ENCODE measurements around the gene GPR162.

The GPR162 gene

DNA sequence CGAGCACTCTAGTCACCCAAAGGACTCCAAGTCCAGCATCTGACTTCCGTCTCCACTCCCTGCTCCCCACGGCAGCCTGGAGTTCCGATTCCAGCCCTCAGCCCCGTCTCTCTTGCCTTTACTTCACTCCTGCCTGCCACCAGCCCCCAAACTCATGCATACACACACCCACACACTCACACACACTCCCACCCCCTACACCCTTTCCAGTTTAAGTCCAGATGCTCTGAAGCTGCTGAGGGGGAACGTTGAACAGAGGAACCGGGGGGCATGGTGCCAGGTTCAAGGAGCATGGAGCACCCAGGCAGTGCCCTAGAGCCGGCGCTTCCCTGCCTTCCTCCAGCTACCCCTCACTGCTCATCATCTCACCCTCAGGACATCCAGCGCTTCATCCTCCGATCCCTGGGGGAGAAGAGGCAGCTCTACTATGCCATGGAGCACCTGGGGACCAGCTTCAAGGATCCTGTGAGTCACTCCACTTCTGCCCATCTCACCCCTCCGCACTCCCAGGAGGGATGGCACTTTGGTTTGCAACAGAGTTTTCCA, 9.9 kb downstream of the GPR162 start:
- no peak for DNase-seq (ENCODE audit: low read depth)
- no peak overlapping the region for H3K4me3 ChIP-seq (ENCODE audit: low read depth, low read length)
- TF ChIP-seq CTCF (IDR thresholded peaks at IDR 0.05; ENCODE audit: low read depth, low read length, missing control alignments), result no peak

GRCh38 chr12:6832125-6832524, 10.5 kb downstream of the GPR162 start:
- no peak for TF ChIP-seq CTCF (IDR thresholded peaks at IDR 0.05; ENCODE audit: low read depth, low read length, missing control alignments)
- H3K4me3 ChIP-seq (ENCODE audit: low read depth, low read length), result no peak overlapping the region
- DNase-seq (ENCODE audit: low read depth), result no peak

DNA sequence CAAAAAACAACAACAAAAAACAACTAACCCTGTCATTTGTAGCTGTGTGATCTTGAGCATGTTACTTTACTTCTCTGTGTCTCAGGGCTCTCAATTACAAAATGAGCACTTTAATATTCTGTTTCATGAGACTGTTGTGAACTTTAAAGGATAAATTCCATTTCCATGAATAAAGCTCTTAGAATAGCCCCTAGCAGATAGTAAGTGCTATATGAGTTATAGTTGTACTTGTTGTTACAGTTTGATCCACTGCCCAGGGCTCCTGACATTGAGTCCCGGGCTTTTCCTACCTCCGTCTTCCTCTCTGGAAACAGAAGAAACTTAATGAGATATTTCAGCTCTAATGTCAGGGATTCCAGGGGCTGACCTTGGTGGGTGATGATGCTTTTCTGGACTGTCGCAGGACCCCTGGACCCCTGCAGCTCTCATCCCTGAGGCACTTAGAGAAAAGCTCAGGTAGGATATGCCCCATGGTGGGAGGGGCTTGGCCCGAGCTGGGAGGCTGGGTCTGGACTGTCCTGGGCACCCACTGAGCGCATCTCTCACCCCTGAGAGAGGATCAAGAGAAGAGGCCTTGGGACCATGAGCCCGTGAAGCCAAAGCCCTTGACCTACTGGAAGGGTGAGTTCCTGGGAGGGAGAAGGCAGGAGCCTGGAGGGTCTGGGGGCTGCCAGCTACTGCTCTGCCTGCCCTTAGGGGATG, 11.7 kb downstream of the GPR162 start:
- no peak for TF ChIP-seq CTCF (IDR thresholded peaks at IDR 0.05; ENCODE audit: low read depth, low read length, missing control alignments)
- no peak for DNase-seq (ENCODE audit: low read depth)
- no peak overlapping the region for H3K4me3 ChIP-seq (ENCODE audit: low read depth, low read length)

GRCh38 chr12:6834254-6834653, 12.6 kb downstream of the GPR162 start:
- no peak for DNase-seq (ENCODE audit: low read depth)
- TF ChIP-seq CTCF (IDR thresholded peaks at IDR 0.05; ENCODE audit: low read depth, low read length, missing control alignments), result no peak
- H3K4me3 ChIP-seq (ENCODE audit: low read depth, low read length), result no peak overlapping the region

DNA sequence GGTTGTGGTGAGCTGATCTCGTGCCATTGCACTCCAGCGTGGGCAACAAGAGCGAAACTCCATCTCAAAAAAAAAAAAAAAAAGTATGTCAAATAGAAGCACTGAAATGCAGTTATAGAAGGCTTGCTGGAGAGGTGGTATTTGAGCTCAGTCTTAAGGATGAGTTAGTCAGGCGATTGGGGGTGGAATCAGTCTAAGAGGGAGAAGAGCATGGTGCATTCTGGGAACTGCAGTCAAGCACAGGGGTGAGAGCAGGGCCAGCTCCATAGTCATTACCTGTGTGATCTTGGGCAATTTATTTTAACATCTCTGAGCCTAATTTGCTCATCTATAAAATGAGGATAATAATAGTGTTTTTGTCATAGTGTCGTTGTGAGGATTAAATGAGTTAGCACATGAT, 13.3 kb downstream of the GPR162 start:
- H3K4me3 ChIP-seq (ENCODE audit: low read depth, low read length), result no peak overlapping the region
- no peak for DNase-seq (ENCODE audit: low read depth)
- no peak for TF ChIP-seq CTCF (IDR thresholded peaks at IDR 0.05; ENCODE audit: low read depth, low read length, missing control alignments)

GRCh38 chr12:6836851-6837250, 15.2 kb downstream of the GPR162 start:
- no peak for DNase-seq (ENCODE audit: low read depth)
- no peak for TF ChIP-seq CTCF (IDR thresholded peaks at IDR 0.05; ENCODE audit: low read depth, low read length, missing control alignments)

More at GRCh38 chr12:6836851-6837250, 15.2 kb downstream of the GPR162 start:
- H3K4me3 ChIP-seq (ENCODE audit: low read depth, low read length), result no peak overlapping the region
